Suprapubic skin (tissue), 4 donors: ENCODE measurements around the gene MCTP1.

Source experiments
- CTCF ChIP-seq, 2 donors: fragments of 200-600 bp in 1 of 2; fragments of 450-650 bp in 1 of 2; sonication (generic) in 1 of 2; IDR thresholded peaks; one replicate each; pipeline ENCODE4 v1.5.1; 2016 to 2019; ENCODE audit warnings: antibody characterized with exemption in 2 of 2, mild to moderate bottlenecking in 1 of 2, moderate library complexity in 1 of 2
- EP300 ChIP-seq: sonication (generic); formaldehyde crosslinking; IDR thresholded peaks from one replicate; pipeline ENCODE4 v1.6.1; 2017; ENCODE audit warnings: antibody characterized with exemption
- POLR2A ChIP-seq, 2 donors: fragments of 450-650 bp; IDR thresholded peaks; one replicate each; pipeline ENCODE4 v1.6.1; 2017; ENCODE audit warnings: antibody characterized with exemption in 2 of 2, mild to moderate bottlenecking in 2 of 2, moderate library complexity in 2 of 2
- POLR2AphosphoS5 ChIP-seq, 3 donors: sonication (generic); formaldehyde crosslinking; IDR thresholded peaks; one replicate each; pipeline ENCODE4 v1.6.1; 2017; ENCODE audit warnings: antibody characterized with exemption in 3 of 3

GRCh38 chr5:94715768-94716167, 569.1 kb downstream of the MCTP1 start:
- TF ChIP-seq EP300 = no peak
- TF ChIP-seq POLR2A (IDR thresholded peaks at IDR 0.05) = no peak
- no peak for TF ChIP-seq POLR2AphosphoS5 (IDR thresholded peaks at IDR 0.05)
- no peak for TF ChIP-seq CTCF (IDR thresholded peaks at IDR 0.05)
